ENCODE measurements around the gene BCAN. TPM values are rescaled to one million over a fixed set of nuclear protein-coding genes. Genes with fewer than 3 reads are reported as not detected.

Gene BCAN
- total and polyA plus RNA-seq, 2 of the 4 experiments (the other 2 are of a cell fraction), result 0.07 TPM; not detected in 1

DNA sequence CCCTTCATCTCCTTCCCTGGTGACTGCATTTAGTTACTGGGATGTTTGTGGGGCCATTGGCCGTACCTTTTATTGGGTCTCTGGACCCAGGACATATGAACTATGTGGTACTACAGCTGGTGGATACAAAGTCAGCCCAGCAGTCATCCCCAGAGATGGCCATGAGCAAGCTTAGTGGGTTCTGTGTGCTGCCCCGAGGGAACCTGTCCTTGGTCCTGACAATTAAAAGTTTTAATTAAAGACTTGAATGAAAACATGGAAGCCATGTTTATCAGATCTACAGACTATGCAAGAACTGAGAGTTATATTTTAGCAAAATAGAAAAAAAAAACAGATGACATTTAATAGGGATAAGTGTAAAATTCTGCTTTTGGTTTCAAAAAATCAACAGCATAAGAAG is 38.1 kb downstream of the BCAN start (continued):
- TF ChIP-seq, protein P1, sequence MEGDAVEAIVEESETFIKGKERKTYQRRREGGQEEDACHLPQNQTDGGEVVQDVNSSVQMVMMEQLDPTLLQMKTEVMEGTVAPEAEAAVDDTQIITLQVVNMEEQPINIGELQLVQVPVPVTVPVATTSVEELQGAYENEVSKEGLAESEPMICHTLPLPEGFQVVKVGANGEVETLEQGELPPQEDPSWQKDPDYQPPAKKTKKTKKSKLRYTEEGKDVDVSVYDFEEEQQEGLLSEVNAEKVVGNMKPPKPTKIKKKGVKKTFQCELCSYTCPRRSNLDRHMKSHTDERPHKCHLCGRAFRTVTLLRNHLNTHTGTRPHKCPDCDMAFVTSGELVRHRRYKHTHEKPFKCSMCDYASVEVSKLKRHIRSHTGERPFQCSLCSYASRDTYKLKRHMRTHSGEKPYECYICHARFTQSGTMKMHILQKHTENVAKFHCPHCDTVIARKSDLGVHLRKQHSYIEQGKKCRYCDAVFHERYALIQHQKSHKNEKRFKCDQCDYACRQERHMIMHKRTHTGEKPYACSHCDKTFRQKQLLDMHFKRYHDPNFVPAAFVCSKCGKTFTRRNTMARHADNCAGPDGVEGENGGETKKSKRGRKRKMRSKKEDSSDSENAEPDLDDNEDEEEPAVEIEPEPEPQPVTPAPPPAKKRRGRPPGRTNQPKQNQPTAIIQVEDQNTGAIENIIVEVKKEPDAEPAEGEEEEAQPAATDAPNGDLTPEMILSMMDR (conservative IDR thresholded peaks at IDR 0.05; ENCODE audit: low read depth, low read length), result no peak
- TF ChIP-seq SMC3 (IDR thresholded peaks at IDR 0.05; ENCODE audit: low read depth, low read length), result no peak
- TF ChIP-seq RCOR1 (IDR thresholded peaks at IDR 0.05; ENCODE audit: insufficient replicate concordance, low read length), result no peak
- TF ChIP-seq MAZ (IDR thresholded peaks at IDR 0.05; ENCODE audit: borderline replicate concordance, low read depth, low read length), result no peak
- TF ChIP-seq POLR2A (IDR thresholded peaks at IDR 0.05; ENCODE audit: low read depth, low read length), result no peak

Measured in IMR-90 (cell line).